KG1 (cell line): ENCODE measurements around the gene OVAAL.

Experiments used
- DNase-seq: peaks from one replicate; lab custom pipeline; 2025; lab: John Stamatoyannopoulos, UW

Gene OVAAL

GRCh38 chr1:180571060-180571831 lies 12.5 kb downstream of the OVAAL start:
- no peak for DNase-seq

GRCh38 chr1:180571832-180572636 lies 13.3 kb downstream of the OVAAL start:
- DNase-seq: no peak

GRCh38 chr1:180572760-180573159 lies 14.0 kb downstream of the OVAAL start:
- DNase-seq: no peak

- no peak for DNase-seq
These were observed 15.4 kb downstream of the OVAAL start for GRCh38 chr1:180574031-180574713.

GRCh38 chr1:180577361-180577760 lies 18.6 kb downstream of the OVAAL start:
- no peak for DNase-seq

GRCh38 chr1:180579961-180580611 lies 21.3 kb downstream of the OVAAL start:
- DNase-seq: no peak

GRCh38 chr1:180581635-180582039 lies 22.9 kb downstream of the OVAAL start:
- no peak for DNase-seq

GRCh38 chr1:180584869-180585268 lies 26.1 kb downstream of the OVAAL start:
- DNase-seq: no peak

- no peak for DNase-seq
These were observed 27.2 kb downstream of the OVAAL start for GRCh38 chr1:180585994-180586359.

GRCh38 chr1:180586671-180587155 lies 27.9 kb downstream of the OVAAL start:
- no peak for DNase-seq

- no peak for DNase-seq
These were observed 29.4 kb downstream of the OVAAL start for GRCh38 chr1:180588121-180588520.

GRCh38 chr1:180590889-180591288 lies 32.1 kb downstream of the OVAAL start:
- no peak for DNase-seq

GRCh38 chr1:180593382-180593781 lies 34.6 kb downstream of the OVAAL start:
- DNase-seq: no peak

GRCh38 chr1:180594723-180595122 lies 36.0 kb downstream of the OVAAL start:
- no peak for DNase-seq

GRCh38 chr1:180595966-180596365 lies 37.2 kb downstream of the OVAAL start:
- no peak for DNase-seq

GRCh38 chr1:180597520-180597919 lies 38.8 kb downstream of the OVAAL start:
- no peak for DNase-seq

- DNase-seq: no peak
These were observed 39.7 kb downstream of the OVAAL start for GRCh38 chr1:180598333-180598974.

GRCh38 chr1:180600343-180600742 lies 41.6 kb downstream of the OVAAL start:
- DNase-seq: no peak

GRCh38 chr1:180601512-180601911 lies 42.7 kb downstream of the OVAAL start:
- no peak for DNase-seq

- DNase-seq: no peak
These were observed 44.6 kb downstream of the OVAAL start for GRCh38 chr1:180603223-180603849.

GRCh38 chr1:180603850-180604226 lies 45.1 kb downstream of the OVAAL start:
- DNase-seq: no peak
